Stimulated activated CD8-positive, alpha-beta memory T cell treated with anti-CD3 and anti-CD28 coated beads, Interleukin-15, amount 100 ng/mL, for 4 hours (primary cell): ENCODE results near the gene NKIRAS1.
"Not testable (repeated sequence)": the region's sequence is repeated elsewhere in the genome, so short reads cannot be mapped to it uniquely, and the experiment has no call there.

Source experiments
- DNase-seq, 2 donors: peaks; one replicate each; pipeline ENCODE4 v3.0.0-alpha.2; 2020; ENCODE audit warnings: low read depth in 2 of 2

NKIRAS1 gene

GRCh38 chr3:23904545-23904944 is 12.2 kb downstream of the NKIRAS1 start:
- no peak for DNase-seq

- no peak for DNase-seq
These were observed 16.0 kb downstream of the NKIRAS1 start for GRCh38 chr3:23900744-23901143.

GRCh38 chr3:23895181-23895580 is 21.6 kb downstream of the NKIRAS1 start:
- no peak for DNase-seq

- no peak for DNase-seq
These were observed 22.3 kb downstream of the NKIRAS1 start for GRCh38 chr3:23894254-23895061.

GRCh38 chr3:23889950-23890349 is 26.8 kb downstream of the NKIRAS1 start:
- DNase-seq = no peak

- no peak for DNase-seq
These were observed 27.4 kb downstream of the NKIRAS1 start for GRCh38 chr3:23889386-23889785.

- DNase-seq = no peak
These were observed 28.1 kb downstream of the NKIRAS1 start for GRCh38 chr3:23888617-23889228.

GRCh38 chr3:23886311-23886710 is 30.5 kb downstream of the NKIRAS1 start:
- DNase-seq = no peak

GRCh38 chr3:23885210-23885609 is 31.6 kb downstream of the NKIRAS1 start:
- no peak for DNase-seq

GRCh38 chr3:23884481-23884880 is 32.3 kb downstream of the NKIRAS1 start:
- no peak for DNase-seq

GRCh38 chr3:23882487-23882918 is 34.3 kb downstream of the NKIRAS1 start:
- no peak for DNase-seq

- DNase-seq = not testable (repeated sequence)
These were observed 34.8 kb downstream of the NKIRAS1 start for GRCh38 chr3:23881993-23882392.

GRCh38 chr3:23880703-23881339 is 36.0 kb downstream of the NKIRAS1 start:
- no peak for DNase-seq

GRCh38 chr3:23879485-23879884 is 37.3 kb downstream of the NKIRAS1 start:
- DNase-seq = no peak

- no peak for DNase-seq
These were observed 39.3 kb downstream of the NKIRAS1 start for GRCh38 chr3:23877329-23877980.

GRCh38 chr3:23876923-23877322 is 39.9 kb downstream of the NKIRAS1 start:
- no peak for DNase-seq

- no peak for DNase-seq
These were observed 41.6 kb downstream of the NKIRAS1 start for GRCh38 chr3:23875113-23875725.

- no peak for DNase-seq
These were observed 42.3 kb downstream of the NKIRAS1 start for GRCh38 chr3:23874359-23875112.

- no peak for DNase-seq
These were observed 42.8 kb downstream of the NKIRAS1 start for GRCh38 chr3:23873941-23874340.

GRCh38 chr3:23872330-23872729 is 44.5 kb downstream of the NKIRAS1 start:
- no peak for DNase-seq

GRCh38 chr3:23871361-23871760 is 45.4 kb downstream of the NKIRAS1 start:
- DNase-seq = not testable (repeated sequence)
